Endometrial microvascular endothelial cells (primary cell): Measurements from ENCODE around the gene TMEM97. TPM values are rescaled to one million over a fixed set of nuclear protein-coding genes. Genes with fewer than 3 reads are reported as not detected.

ENCODE experiments used
- in situ Hi-C: cut with HindIII; loops from 2 replicates; pipeline ENCODE4 v1.10.0; 2017; ENCODE audit warnings: low sequenced_read_pairs, low pct_unique_long_range_greater_than_20kb; ENCODE audit errors: inconsistent ontology term
- total RNA-seq: library from RNA; depleted of rRNA; stranded (reverse); fragments of >200 nt; gene quantifications from one replicate; pipeline ENCODE4 v1.2.3, GENCODE V29; 2015; ENCODE audit errors: inconsistent ontology term

TMEM97 gene
- total RNA-seq, 1 donor from 2014 or later: 16.3 TPM

DNA sequence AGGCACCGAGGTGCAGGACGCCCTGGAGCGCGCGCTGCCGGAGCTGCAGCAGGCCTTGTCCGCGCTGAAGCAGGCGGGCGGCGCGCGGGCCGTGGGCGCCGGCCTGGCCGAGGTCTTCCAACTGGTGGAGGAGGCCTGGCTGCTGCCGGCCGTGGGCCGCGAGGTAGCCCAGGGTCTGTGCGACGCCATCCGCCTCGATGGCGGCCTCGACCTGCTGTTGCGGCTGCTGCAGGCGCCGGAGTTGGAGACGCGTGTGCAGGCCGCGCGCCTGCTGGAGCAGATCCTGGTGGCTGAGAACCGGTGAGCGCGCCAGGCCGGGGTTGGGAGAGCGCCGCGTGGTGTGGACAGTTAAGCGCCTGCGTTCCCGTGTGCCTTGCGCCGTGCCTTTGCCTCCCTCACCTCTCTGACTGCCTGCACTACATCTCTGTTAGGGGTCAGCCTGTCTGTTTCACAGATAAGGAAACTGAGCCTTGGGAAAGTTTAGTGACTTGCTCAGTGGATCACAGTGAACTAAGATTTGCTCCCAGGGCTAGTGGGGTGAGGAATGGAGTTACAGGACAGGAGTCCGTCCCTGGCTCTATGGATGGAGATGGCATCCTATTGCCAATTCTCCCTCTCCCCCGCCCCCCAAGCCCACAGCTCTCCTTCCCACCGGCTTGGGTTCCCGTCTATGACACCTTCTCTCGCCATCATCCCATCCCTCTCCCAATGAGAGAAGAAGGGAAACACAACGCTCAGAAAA lies 53.4 kb downstream of the TMEM97 start:
- in situ Hi-C loops: no loop called here

DNA sequence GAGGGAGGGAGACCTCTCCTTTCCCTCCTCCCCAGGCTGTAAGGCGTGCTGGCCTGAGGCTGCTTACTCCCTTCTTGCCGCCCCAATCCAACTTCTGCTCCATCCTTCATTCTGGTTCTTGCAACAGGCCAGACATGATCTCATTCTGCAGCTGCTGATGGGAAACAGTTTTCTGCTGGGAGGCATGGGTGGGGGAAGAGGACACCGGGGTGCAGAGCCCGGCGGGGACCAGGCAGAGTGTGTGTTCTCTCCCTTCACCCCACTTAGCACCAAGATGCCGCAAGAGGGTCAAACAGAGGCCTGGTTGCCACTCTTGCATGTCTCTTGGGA lies 53.9 kb downstream of the TMEM97 start:
- in situ Hi-C loops: no loop called here

Other genes starting within 250 kb of the TMEM97 start
- gene IFT20, start 16.3 kb downstream of the TMEM97 start, total RNA-seq: 31.0 TPM
- 65.8 TPM for gene TNFAIP1, start 16.6 kb downstream of the TMEM97 start, total RNA-seq
- gene POLDIP2, start 38.3 kb downstream of the TMEM97 start, total RNA-seq: 144 TPM
- not detected for gene SEBOX, start 46.0 kb downstream of the TMEM97 start, total RNA-seq
- gene VTN, start 51.1 kb downstream of the TMEM97 start, total RNA-seq: not detected
- gene SARM1, start 52.5 kb downstream of the TMEM97 start, total RNA-seq: 2.4 TPM
- 31.9 TPM for gene SLC46A1, start 87.0 kb downstream of the TMEM97 start, total RNA-seq
- not detected for gene SLC13A2, start 154.4 kb downstream of the TMEM97 start, total RNA-seq
- gene FOXN1, start 187.1 kb downstream of the TMEM97 start, total RNA-seq: not detected
- gene UNC119, start 233.4 kb downstream of the TMEM97 start, total RNA-seq: 28.7 TPM